Measurements from ENCODE around the gene CDRT15L2.
"Not testable (repeated sequence)": the region's sequence is repeated elsewhere in the genome, so short reads cannot be mapped to it uniquely, and the experiment has no call there.

CDRT15L2 gene

GRCh38 chr17:20579424-20579823, at the start of gene CDRT15L2:
CDRT15L2 (plus strand) TSS chr17:20579724; CDS start chr17:20579744, 20 bp downstream.
- DNase-seq, result not testable (repeated sequence)

DNA sequence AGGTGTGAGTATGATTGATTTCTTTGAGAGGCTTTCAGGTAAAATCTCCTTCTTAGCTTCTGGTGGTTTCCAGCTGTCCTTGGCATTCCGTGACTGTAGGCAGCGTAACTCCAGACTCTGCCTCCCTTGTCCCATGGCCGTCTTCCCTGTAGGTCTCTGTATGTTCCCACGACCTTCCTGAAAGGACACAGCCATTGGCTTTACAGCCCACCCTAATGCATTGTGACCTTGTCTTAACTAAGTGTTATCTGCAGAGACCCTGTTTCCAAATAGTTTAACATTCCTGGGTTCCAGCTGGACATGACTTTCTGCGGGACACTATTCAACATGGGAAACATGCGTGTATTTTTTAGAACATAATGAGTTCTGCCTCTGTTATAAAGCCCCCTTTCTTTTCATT, 49.4 kb upstream of the CDRT15L2 start:
- not testable (repeated sequence) for DNase-seq

DNA sequence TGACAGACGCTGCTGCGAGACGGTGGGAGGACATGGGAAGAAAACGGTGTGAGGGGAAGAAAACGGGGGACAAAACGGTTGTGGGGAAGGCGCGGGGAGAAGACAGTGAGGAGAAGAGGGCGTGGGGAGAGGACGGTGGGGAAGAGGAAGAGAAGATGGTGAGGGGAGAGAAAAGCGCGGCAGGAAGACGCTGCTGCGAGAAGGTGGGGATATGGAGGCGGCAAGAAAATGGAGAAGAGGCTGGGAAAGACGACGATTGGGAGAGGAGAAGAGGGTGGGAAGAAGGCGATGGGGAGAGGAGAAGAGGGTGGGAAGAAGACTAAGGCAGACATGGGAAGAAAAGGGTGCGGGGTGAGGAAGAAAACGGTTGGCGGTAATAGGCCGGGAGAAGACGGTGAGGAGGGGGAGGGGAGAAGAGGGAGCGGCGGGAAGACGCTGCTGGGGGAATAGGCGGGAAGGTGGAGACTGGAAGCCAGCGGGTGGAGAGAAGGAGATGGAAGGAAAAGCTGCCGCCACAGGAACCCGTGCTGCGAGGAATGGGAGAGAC, 46.9 kb upstream of the CDRT15L2 start:
- not testable (repeated sequence) for DNase-seq

GRCh38 chr17:20533206-20533605, 46.3 kb upstream of the CDRT15L2 start:
- not testable (repeated sequence) for DNase-seq

DNA sequence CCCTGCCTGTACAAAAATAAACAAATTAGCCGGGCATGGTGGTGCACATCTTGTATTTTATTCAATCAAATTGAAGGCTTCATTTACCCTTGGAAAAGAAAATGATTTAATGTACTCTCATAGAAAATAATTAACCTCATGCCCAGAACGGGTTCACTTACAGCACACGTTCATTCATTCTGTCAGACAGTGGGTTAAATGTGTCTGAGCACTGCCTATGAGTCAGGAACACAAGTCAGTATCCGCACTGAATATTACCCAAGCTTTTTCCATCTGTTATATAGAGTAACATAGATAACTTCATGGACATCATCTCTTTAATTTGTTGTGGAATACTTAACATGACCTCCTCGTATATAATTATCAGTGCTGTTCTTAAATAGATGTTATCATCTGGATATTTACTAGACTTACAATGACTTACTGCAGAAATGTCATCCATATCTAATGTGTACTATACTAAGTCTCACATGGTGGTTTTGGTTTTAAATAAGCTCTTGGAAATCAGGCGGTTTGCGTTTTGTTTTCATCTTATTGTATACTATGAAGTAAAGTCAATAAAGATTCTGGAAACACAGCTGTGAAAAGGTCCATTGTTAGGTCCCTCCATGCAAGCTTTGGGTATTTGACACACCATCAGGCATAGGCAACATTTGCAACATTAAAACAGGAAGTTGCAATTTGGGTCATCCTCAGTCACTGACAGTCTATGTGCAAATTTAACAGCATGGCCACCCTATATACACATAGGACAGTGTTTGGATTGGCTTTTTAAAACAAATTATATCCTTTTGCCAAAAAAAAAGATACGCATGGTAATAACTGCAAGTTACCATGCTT, 44.6 kb upstream of the CDRT15L2 start:
- DNase-seq, result not testable (repeated sequence)

GRCh38 chr17:20540414-20540813, 39.1 kb upstream of the CDRT15L2 start:
- not testable (repeated sequence) for DNase-seq

GRCh38 chr17:20540865-20541264, 38.7 kb upstream of the CDRT15L2 start:
- DNase-seq, result not testable (repeated sequence)

GRCh38 chr17:20541853-20542546, 37.5 kb upstream of the CDRT15L2 start:
- not testable (repeated sequence) for DNase-seq

DNA sequence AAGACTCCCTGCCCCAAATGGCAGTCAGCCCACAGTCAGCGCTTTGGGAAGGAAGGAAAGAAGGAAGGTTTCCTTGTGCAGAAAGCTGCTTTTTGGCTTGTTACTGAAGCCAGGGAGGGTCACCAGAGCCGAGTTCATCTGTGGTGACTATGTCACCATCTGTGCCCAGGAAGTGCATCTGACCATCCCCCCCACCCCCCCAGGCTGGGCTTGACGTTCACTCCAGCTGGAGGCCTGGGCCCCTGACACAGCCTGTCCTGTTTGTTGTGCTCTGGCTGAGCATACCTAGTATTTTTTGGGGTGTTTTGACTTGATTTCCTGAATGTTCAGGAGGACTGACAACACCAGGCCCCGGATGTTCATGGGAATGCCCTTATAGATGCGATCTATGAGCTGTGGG, 31.6 kb upstream of the CDRT15L2 start:
- DNase-seq, result not testable (repeated sequence)

GRCh38 chr17:20552920-20553319, 26.6 kb upstream of the CDRT15L2 start:
- DNase-seq, result not testable (repeated sequence)

DNA sequence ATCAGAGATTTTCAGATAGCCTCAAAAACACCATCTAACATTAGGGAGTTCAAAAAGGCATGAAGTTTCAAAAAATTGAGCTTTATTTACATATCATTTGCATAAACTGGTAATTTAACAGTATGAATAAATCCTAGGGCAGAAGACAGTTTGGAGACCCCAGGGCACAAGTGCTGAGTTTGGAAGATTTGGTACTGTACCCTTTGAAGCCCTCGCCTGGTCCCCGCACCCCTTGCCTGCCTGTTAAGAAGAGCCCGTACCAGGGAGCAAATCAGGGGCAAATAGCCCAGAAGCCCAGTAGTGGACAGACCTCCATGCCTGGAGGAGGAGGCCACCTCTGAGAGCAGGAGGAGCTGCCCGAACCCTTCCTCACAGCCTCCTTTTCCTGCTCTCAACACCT, 24.8 kb upstream of the CDRT15L2 start:
- DNase-seq, result not testable (repeated sequence)

DNA sequence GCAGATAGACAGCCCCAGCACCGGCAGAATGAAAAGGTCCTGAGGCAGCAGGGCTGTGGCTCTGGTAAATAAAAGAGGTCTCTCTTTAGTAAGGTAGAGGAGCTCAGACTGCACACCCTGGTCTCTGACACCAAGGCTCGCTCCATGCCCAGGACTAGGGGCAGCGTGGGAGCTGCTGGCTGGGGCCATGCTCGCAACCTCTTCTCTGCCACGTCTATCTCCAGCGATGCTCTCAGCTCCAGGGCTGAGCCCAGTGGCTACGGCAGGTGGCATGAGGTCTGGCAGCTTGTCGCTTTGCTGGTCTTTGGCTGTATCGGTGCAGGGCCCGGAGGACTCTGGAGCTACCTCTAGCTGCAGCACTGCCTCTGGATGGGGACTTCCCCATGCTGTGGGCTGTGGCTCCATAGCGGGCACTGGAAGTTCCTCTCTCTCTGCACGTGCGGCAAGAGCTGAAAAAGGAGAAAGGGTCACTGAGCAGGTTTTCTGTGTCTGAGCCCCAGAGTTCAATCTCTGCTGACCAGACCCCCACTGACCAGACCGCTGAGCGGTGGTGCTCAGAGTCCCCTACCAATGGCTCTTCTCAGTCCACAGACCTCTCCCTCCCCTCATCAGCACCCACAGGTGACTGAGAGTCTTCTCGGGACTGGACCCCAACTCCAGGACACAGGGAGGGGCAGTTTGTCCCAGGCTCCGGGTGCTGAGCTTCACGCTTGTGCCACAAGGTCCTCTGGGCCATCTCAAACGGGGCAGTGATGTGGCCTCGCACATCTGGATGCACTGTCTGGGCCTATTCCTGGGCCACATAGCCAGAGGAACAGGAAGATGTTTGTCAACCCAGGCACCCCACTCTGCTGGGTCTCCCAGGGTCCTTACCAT, 24.2 kb upstream of the CDRT15L2 start:
- DNase-seq, result not testable (repeated sequence)

DNA sequence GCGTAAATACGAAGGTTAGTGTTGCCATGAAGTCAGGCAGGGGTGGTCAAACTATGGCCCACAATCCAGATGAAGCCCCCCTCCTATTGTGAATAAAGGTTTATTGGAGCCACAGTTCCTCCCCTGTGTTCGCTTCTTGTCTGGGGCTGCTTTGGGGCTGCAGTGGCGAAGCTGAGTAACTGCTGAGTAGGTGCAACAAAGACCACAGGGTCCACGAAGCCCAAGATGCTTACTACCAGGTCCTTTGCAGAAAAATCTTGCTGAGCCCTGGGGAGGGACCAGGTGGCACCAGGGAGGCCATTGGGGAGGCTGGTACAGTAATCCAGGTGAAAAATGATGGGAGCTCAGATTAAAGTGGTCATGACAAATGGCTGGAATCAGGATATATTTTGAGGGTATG, 21.4 kb upstream of the CDRT15L2 start:
- DNase-seq, result not testable (repeated sequence)

GRCh38 chr17:20559018-20559417, 20.5 kb upstream of the CDRT15L2 start:
- not testable (repeated sequence) for DNase-seq

DNA sequence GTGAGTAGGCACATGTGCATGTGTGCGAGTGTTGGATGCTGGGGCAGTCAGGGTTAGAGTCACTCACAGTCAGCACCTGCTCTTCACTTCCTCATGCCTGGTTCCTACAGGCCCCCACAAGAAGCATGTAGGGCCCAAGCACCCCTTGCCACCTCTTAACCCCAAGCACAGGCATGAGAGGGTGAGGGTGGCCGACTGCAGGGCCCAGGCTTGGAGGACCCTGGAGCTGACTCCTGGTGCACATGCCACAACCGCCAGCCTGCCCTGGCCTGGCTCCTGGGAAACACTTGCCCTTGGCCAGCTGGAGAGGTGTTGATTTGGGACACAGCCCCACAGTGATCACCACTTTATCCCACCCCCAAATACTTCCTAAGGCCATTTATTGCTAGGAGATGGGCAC, 16.9 kb upstream of the CDRT15L2 start:
- DNase-seq, result no peak

DNA sequence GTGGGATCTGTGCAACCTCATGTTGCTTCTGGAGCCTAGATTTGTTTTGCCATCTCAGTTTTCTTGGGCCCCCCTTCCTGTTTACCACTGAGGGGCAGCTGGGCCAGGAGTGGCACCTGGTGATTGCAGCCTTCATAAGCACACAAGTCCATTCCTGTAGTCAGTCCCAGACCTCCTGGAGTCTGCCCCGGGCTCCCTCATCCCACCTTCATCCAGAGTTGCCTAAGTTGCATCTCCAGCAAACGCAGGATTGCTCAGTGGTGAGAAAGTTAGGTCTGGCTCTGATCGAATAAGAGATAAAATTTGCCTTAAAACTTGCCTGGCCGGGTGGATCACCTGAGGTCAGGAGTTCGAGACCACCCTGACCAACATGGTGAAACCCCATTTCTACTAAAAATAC, 14.3 kb upstream of the CDRT15L2 start:
- DNase-seq, result not testable (repeated sequence)

DNA sequence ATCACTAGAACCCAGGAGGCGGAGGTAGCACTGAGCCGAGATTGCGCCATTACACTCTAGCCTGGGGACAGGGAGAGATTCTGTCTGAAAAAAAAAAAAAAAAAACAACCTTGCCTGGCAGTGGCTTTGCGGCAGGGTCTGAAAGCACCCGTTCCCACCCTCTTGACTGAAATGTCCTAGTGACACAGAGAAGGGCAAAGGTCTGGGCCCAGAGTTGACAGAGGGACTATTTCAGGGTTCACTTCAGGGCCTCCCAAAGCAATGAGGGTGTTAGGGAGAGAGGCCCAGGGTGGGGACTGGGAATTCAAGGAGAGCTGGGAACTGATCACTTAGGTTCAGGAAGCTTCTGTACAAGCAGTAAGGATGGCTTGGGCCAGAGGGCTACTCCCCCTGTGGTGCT, 13.8 kb upstream of the CDRT15L2 start:
- no peak for DNase-seq

GRCh38 chr17:20566736-20567135, 12.8 kb upstream of the CDRT15L2 start:
- not testable (repeated sequence) for DNase-seq

- DNase-seq, result not testable (repeated sequence)
These were observed 12.1 kb upstream of the CDRT15L2 start for GRCh38 chr17:20567421-20567820.

- not testable (repeated sequence) for DNase-seq
These were observed 10.9 kb upstream of the CDRT15L2 start for GRCh38 chr17:20568604-20569003.

GRCh38 chr17:20571653-20572052, 7.9 kb upstream of the CDRT15L2 start:
- DNase-seq, result not testable (repeated sequence)

GRCh38 chr17:20573216-20573615, 6.3 kb upstream of the CDRT15L2 start:
- not testable (repeated sequence) for DNase-seq

DNA sequence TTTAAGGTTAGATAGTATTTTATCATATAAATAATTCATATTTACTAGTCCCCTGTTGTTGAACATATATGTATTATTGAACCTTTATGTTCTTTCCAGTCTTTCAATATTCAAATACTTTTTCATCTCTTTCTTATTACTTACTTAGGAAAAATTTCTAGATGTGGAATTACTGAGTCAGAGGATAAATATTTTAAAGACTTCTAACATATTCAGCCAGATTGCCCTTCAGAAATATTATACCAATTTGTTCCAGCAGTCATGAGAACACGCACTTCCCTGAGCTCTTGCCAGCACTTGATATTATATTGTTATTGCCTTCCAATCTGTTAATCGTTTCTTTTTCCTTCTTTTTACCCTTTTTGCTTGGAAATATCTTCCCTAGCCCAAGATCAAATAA, 4.5 kb upstream of the CDRT15L2 start:
- DNase-seq, result not testable (repeated sequence)

Measured in SHP77 treated with DMSO at 0.1 percent for 48 hours (cell line).